Prostate gland (tissue), 2 donors: ENCODE data around the gene CDK14. TPM values are rescaled to one million over a fixed set of nuclear protein-coding genes. Genes with fewer than 3 reads are reported as not detected.

Experiments
- DNase-seq: peaks from one replicate; pipeline ENCODE4 v3.0.0-alpha.2; 2019; ENCODE audit warnings: low spot score
- H3K27ac ChIP-seq, 2 donors: fragments of 200-600 bp; sonication (generic); 2 replicates each; pipeline ENCODE4 v1.5.1; 2017 to 2019
- H3K27me3 ChIP-seq: fragments of 200-600 bp; sonication (generic); replicated peaks from 2 replicates; pipeline ENCODE4 v1.5.1; 2019; ENCODE audit not compliant: insufficient read depth
- H3K36me3 ChIP-seq, 2 donors: fragments of 200-600 bp; sonication (generic); 1 replicate in 1 of 2; 2 replicates in 1 of 2; pipeline versions ENCODE4 v1.5.1 to v1.8.1; 2017 to 2019
- H3K4me1 ChIP-seq: fragments of 200-600 bp; sonication (generic); replicated peaks from 2 replicates; pipeline ENCODE4 v1.5.1; 2019
- H3K4me3 ChIP-seq, 2 donors: fragments of 200-600 bp; sonication (generic); 2 replicates each; pipeline ENCODE4 v1.5.1; 2017 to 2019
- H3K9me3 ChIP-seq: fragments of 200-600 bp; sonication (generic); 2 replicates; pipeline ENCODE4 v1.5.1; 2017
- CTCF ChIP-seq, 4 experiments: fragments of 200-600 bp in 2 of 4; fragments of 450-650 bp in 2 of 4; sonication (generic) in 2 of 4; IDR thresholded peaks; 1 replicate in 3 of 4; 2 replicates in 1 of 4; pipeline ENCODE4 v1.5.1; 2016 to 2019; ENCODE audit warnings: antibody characterized with exemption in 4 of 4, mild to moderate bottlenecking in 2 of 4, moderate library complexity in 2 of 4
- POLR2A ChIP-seq: fragments of 450-650 bp; IDR thresholded peaks from one replicate; pipeline ENCODE4 v1.6.1; 2016; ENCODE audit warnings: antibody characterized with exemption, mild to moderate bottlenecking
- POLR2AphosphoS5 ChIP-seq: sonication (generic); formaldehyde crosslinking; IDR thresholded peaks from one replicate; pipeline ENCODE4 v1.6.1; 2017; ENCODE audit warnings: antibody characterized with exemption
- WGBS: methylation state at CpG from one replicate; pipeline ENCODE4 v1.1.5; 2018; 5-methylcytosine and 5-hydroxymethylcytosine counted together
- intact Hi-C: fragments of 100-400 bp; cut with DNase I; formaldehyde crosslinking; loops from one replicate; pipeline ENCODE4 v1.14.2; 2022
- total RNA-seq, 2 donors: library from RNA; depleted of rRNA; stranded (reverse); fragments of >200 nt; gene quantifications; one replicate each; pipeline ENCODE4 v1.1.0, GENCODE V29; 2016

The CDK14 gene
- total RNA-seq, 2 donors from 2014 or later, result 13.7 to 20.7 TPM

- no peak for TF ChIP-seq CTCF (IDR thresholded peaks at IDR 0.05)
- no peak for TF ChIP-seq POLR2A
- TF ChIP-seq POLR2AphosphoS5, result no peak
- 58% methylated on average over 4 of the region's 4 CpGs for WGBS
Measured at GRCh38 chr7:91066627-91067026, 470.5 kb downstream of the CDK14 start.

GRCh38 chr7:91067242-91067641 lies 471.1 kb downstream of the CDK14 start:
- intact Hi-C loops, result no loop called here
- WGBS, result 39% methylated on average over 3 of the region's 3 CpGs
- Histone ChIP-seq H3K27me3 (no peaks in the 10 kb centered on the region), H3K4me1 (no peaks in the 10 kb centered on the region), H3K9me3 (no peaks in the 10 kb centered on the region), H3K4me3 (no peak overlapping the region), H3K27ac (no peak overlapping the region), H3K36me3 (no peaks in the 10 kb centered on the region)
- no peak for DNase-seq
- TF ChIP-seq POLR2AphosphoS5, result no peak
- TF ChIP-seq CTCF (IDR thresholded peaks at IDR 0.05), result no peak
- no peak for TF ChIP-seq POLR2A

More at GRCh38 chr7:91066627-91067026, 470.5 kb downstream of the CDK14 start:
- no peak for DNase-seq
- Histone ChIP-seq H3K4me3 (no peak overlapping the region), H3K27me3 (no peaks in the 10 kb centered on the region), H3K4me1 (no peaks in the 10 kb centered on the region), H3K27ac (no peak overlapping the region), H3K9me3 (no peaks in the 10 kb centered on the region), H3K36me3 (no peaks in the 10 kb centered on the region)
- intact Hi-C loops, result no loop called here

GRCh38 chr7:91068136-91068795 lies 472.1 kb downstream of the CDK14 start:
- WGBS, result 85% methylated on average over 5 of the region's 5 CpGs
- intact Hi-C loops, result no loop called here

GRCh38 chr7:91069146-91069545 lies 473.0 kb downstream of the CDK14 start:
- intact Hi-C loops, result no loop called here
- Histone ChIP-seq H3K9me3 (no peaks in the 10 kb centered on the region), H3K27ac (no peak overlapping the region), H3K4me3 (no peak overlapping the region), H3K36me3 (no peaks in the 10 kb centered on the region), H3K4me1 (no peaks in the 10 kb centered on the region), H3K27me3 (no peaks in the 10 kb centered on the region)
- no peak for DNase-seq
- TF ChIP-seq POLR2A (no peak), POLR2AphosphoS5 (no peak), CTCF (IDR thresholded peaks at IDR 0.05) (no peak)
- over 99% methylated on average over 4 of the region's 4 CpGs for WGBS

More at GRCh38 chr7:91068136-91068795, 472.1 kb downstream of the CDK14 start:
- no peaks in the 10 kb centered on the region for H3K36me3 ChIP-seq
- no peaks in the 10 kb centered on the region for H3K4me1 ChIP-seq
- no peaks in the 10 kb centered on the region for H3K9me3 ChIP-seq
- TF ChIP-seq POLR2A (no peak), CTCF (IDR thresholded peaks at IDR 0.05) (no peak), POLR2AphosphoS5 (no peak)
- H3K27ac ChIP-seq, result no peak overlapping the region
- no peaks in the 10 kb centered on the region for H3K27me3 ChIP-seq
- no peak for DNase-seq
- no peak overlapping the region for H3K4me3 ChIP-seq

- no peak for TF ChIP-seq CTCF (IDR thresholded peaks at IDR 0.05)
- TF ChIP-seq POLR2AphosphoS5, result no peak
- no peak for TF ChIP-seq POLR2A
- 56% methylated on average over 3 of the region's 3 CpGs for WGBS
- H3K4me3 ChIP-seq, result no peak overlapping the region
- H3K36me3 ChIP-seq, result no peaks in the 10 kb centered on the region
- no peaks in the 10 kb centered on the region for H3K27me3 ChIP-seq
- H3K4me1 ChIP-seq, result no peaks in the 10 kb centered on the region
- no peaks in the 10 kb centered on the region for H3K9me3 ChIP-seq
- no peak for DNase-seq
- intact Hi-C loops, result no loop called here
- H3K27ac ChIP-seq, result no peak overlapping the region
Measured at GRCh38 chr7:91079487-91079886, 483.4 kb downstream of the CDK14 start.
